Dedifferentiated amniotic fluid mesenchymal stem cell (primary cell): ENCODE results near the gene ACOT7.

Source experiments
- DNase-seq: peaks from one replicate; pipeline ENCODE4 v3.0.0-alpha.2; 2016; ENCODE audit errors: extremely low spot score

The ACOT7 gene

DNA sequence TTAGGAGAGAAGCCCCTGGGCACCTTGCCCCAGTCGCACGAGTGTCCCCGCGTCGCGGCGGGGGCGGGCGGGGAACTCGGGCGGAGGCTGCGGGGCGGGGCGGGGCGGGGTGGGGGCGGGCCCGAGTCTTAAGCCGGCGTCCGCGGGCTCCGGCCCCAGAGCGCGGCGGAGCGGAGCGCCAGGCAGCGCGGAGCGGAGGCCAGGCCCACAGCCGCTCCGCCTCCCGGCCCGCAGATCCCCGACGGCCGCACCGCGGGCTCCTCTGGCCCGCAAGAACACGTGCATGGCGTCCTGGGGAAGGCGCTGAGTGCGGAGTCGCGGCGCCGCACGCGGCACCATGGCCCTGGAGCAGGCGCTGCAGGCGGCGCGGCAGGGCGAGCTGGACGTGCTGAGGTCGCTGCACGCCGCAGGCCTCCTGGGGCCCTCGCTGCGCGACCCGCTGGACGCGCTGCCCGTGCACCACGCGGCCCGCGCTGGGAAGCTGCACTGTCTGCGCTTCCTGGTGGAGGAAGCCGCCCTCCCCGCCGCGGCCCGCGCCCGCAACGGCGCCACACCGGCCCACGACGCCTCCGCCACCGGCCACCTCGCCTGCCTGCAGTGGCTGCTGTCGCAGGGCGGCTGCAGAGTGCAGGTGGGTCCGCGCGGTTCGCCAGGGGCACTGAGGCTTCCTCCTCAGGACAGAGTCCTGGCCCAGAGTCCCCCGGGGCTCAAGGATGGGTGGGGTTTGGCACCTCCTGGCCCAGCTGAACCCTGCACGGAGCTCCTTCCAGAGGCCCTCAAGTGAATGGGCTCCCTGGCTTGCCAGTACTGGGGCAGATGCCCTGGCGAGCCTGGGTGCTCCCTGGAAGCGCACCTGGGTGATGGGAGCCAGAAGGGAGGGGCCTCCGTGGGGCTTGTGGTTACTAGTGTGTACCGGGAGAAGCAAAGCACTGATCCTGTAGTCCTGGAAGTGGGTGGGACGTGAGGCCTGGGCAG is 31.3 kb upstream of the ACOT7 start, which contains the start of gene ESPN:
Gene ESPN (plus strand): TSS at position 158 of the 975 bp plus-strand sequence. CDS start 180 bp downstream, at position 338.
- no peak for DNase-seq

DNA sequence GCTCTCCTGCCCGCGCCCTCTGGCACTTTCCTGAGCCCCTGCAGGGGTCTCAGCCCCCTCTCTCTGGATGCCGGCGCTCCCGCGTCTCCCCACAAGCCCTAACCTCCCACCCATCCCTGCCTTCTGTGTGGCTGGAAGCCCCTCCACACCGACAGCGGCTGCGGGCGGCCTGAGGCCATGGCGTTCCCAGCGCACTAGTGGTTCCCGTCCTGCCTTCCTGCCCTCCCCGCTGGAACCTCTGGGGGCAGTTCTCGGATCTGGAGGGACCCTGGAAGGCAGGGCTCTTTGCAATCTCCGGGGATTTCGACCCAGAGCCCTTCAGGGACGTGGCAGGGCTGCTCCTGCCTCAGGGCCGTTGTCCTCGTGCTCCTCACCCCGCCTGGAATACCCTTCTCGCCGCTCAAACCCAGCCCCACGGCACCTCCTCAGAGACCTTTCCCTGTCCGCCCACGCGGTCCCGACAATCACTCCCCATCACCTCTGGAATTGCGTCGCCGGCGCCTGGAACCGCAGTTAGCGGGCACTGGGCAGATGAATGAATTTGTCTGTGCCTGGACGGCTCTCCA is 30.5 kb upstream of the ACOT7 start:
- no peak for DNase-seq

DNA sequence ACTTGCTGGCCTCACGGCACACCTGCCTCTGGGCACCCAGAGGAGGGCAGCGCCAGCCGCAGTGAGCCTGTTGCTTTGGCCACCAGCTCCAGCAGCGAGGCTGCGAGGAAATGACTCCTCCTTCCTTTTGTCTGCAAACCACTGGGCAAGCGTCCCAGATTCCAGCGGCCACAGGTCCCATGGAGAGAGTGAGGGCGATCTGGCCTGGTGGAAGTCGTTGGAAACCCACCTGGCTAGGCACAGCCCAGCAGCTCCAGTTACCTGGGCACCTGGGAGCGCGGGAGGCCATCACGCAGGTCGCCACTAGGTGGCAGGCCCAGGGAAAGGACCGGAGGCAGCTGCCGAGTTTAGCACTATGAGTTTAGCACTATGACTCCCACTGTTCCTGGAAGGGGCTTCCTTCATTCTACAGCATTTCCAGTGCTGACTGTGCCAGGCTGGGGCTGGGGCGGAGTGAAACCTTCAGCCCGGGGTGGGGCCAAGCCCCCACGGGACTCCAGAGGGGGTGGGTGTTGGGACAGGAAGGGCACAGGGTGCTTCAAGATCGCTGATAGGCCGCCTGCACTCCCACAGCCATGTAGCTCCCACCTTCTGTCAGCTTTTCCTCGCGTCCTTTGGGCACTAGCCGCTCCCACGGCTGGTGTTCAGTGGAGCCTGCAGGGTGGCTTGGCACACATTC is 29.9 kb upstream of the ACOT7 start:
- no peak for DNase-seq

DNA sequence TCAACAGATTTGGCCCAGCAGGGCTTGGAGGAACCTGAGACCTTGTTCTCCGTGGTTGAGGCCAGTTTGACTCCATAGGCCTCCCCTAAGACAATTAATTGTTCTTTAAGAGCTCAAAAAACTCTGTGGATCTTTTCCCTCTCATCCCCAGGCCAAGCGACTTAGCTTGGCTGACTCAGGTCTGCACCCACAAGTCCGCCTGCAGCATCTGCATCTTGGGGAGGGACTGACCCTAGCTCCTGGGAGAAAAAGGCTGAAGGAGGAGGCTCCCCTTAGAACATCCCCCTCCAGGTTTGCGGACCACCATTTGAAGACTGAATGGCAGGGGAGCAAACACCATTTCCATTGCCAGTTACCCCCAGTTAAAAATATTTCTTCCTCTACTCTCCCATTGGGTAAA is 27.7 kb upstream of the ACOT7 start:
- no peak for DNase-seq

DNA sequence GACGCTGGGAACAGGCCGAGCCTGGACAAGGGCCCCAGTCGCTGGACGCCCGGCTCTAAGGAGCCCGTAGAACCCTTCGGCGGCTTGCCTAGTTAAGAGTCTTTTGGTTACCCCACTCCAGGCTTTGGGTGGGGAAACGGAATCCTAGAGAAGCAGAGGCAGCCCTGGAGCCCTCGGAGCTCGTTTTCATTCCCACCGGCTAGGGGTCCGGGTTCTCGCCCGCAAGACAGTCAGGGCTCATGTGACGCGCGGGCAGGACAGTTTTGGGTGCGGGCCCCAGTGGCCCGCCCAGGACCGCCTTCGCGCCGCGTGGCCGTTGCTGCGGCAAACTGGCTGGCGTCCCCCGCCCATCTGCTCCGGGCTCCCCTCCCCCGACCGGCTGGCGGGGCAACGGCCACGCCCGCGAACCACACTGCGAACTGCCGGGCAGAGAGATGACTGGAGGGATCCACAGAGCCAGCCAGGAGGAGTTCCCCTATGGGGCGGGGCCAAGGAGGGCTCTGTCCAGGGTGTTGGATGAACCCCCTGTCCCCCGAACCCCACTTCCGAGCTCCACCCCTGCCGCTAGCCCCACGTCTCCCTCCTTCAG is 27.0 kb upstream of the ACOT7 start:
- DNase-seq = no peak

DNA sequence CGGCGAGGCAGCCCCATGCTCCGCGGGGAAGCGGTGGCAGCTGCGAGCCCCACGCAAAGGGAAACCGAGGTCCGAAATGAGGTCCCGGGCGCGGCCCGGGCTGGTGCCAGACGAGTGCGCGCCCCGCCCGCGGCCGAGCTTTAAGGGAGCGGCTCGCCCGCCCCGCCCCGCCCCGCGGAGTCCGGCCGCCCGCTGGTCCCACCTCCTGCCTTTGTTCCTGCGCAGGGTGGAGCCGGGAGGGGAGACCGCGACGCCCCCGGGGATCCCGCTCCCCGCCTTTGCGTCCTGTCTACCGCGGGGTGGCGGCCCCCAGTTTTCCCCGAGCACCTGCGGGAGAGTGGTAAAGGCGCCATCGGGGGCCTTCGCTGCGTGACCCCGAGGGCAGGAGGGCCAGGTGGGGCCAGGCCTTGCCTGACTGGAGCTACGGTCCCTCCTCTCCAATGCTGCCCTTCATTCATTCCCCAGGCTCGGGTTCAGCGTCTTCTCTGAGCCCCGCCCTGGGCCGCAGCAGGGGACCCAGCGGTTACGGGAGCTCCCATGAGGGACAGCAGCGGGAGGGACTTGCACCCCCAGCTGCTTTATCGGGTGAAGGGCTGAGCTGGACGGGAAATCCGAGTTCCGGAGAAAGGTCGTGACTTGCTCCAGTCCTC is 26.4 kb upstream of the ACOT7 start, which contains the start of gene HES2:
Gene HES2 (minus strand): TSS at position 116 of the 650 bp plus-strand sequence. CDS start 99 bp downstream, at position 17.
- no peak for DNase-seq

DNA sequence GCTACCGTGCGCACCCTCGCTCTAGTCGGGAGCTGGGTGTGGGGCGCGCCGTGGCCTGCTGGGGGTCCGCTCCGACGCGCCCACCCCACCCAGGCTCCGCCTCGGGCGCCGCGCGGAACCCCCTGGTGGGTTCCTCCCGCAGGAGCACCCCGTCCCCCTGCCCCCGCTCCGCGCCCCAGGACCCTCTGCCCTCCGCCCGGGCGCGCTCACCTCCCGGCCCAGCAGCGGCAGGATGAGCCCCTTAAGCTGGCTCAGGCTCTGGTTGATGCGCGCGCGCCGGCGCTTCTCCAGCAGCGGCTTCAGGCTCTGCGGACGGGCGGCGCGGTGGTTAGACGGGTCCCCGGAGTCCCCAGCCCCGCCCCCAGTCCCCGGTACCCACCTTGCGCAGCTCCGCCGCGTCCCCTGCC is 25.8 kb upstream of the ACOT7 start:
- no peak for DNase-seq

DNA sequence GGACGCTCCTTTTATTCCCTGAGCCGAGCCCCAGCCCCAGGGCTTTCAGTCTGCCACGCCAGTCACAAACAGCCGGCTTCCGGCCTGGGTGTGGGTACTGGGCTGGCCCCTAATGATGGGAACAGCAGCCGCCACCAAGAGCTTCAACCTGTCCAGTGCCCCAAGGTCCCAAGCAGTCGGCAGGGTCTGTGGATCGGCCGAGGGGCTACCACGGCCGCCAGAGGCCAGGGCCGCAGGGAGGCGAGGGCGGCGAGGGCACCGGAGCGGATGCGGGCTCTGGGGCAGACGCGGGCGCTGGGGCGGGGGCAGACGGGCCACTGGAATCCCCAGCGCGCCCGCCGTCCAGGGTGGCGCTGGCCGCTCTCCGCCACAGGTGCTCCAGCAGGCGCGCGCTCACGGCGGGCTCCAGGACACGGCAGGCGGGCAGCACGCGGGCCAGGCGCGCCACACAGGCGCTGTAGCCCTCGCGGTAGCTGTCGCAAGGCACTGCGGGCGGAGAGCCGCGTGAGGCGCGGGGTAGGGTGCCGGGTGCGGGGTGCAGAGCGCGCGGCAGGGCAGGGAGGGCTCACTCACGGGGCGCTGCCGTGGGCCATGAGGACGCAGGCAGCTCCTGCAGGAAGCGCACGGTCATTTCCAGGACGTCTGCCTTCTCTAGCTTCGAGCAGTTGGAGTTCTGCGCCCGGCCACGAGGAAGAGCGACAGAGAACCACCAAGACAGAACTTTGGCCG is 25.3 kb upstream of the ACOT7 start:
- no peak for DNase-seq

DNA sequence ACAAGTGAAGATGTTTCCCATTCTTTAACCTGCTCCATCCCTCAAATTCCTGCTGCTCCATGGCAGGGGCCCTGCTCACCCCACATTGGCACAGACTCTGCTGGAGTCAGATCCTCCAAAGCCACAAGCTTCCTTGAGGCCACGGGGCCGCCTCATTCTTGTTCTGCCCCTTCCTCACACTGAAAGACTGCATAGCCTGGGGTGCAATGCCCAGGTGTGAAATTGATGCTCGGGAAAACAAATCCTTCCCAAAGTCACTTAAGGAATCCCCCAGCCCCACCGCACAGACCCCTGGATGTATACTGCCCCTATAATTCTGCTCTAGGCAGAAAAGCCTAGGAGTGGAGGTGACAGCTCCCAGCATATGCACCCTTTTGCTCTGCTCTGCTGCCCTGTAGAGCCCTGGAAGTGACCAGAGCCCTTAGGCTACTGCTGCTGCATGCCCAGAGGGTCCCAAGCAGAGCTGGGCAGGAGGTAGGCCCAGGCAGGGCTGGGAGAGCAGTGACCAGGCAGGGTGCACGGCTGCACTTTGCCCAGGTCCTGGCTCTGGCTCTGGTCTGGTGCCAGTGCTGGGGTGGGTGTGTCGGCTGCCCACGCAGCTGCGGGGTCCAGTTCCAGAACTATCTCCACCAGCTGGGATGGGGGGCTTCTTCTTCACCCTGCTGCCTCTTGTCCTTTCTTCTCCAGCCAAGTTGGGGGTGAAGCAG is 24.5 kb upstream of the ACOT7 start:
- DNase-seq = no peak

DNA sequence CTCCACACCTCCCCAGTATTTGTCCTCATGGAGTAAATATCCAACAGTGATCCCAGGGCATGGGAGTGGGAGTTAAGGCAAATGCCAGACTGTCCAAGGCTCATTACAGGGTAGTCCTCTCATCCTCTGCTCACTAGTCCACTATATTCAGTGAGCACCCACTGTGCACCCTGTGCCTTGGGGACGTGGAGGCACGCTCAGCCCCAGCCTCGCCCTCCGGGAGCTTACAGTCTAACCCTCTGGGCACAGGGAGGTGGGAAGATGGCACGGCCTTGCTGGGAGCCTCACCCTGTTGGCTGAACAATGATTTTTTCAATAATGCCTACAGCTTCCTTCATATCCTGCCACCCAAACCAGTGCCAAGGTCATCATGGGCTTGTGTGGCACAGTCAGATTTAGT is 23.3 kb upstream of the ACOT7 start:
- DNase-seq = no peak

DNA sequence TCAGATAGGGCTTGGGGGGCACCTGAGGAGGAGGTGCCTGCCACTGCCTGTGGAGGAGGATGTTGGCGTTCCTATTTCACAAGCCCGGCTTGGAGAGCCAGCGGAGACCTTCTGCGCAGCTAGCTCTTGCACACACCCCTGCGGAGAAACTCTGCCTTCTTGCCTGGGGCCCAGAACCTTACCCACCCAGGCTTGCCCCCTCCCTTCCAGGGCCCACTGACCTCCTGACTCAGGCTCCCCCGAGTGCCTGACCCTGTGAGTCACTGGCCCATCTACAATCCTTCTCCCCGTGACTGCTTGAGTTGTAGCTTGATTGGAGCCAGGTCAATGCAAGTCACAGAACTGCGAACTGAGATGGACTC is 22.7 kb upstream of the ACOT7 start:
- no peak for DNase-seq

DNA sequence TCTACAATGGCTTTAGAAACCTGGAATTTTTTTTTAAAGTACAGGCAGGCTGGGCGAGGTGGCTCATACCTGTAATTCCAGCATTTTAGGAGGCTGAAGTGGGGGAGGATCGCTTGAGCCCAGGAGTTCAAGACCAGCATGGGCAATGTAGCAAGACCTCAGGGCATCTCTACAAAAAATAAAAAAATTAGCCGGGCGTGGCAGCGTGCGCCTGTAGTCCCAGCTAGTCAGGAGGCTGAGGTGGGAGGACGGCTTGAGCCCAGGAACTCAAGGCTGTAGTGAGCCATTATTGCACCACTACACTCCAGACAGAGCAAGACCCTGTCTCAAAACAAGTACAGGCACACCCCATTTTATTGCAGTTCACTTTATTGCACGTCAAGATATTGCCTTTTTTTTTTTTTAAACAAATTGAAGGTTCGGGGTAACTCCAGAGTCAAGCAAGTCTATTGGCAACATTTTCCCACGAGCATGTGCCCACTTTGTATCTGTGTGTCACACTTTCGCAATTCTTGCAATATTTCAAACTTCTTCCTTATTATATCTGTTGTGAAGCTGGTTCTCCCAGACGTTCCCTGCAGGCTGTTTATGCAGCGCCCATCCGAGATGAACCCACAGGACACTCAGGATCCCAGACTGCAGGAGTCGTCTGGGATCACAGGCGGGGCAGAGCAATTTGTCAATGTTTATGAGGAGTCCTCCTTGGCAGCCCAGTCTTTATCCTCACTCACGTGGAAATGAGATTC is 21.5 kb upstream of the ACOT7 start:
- no peak for DNase-seq

DNA sequence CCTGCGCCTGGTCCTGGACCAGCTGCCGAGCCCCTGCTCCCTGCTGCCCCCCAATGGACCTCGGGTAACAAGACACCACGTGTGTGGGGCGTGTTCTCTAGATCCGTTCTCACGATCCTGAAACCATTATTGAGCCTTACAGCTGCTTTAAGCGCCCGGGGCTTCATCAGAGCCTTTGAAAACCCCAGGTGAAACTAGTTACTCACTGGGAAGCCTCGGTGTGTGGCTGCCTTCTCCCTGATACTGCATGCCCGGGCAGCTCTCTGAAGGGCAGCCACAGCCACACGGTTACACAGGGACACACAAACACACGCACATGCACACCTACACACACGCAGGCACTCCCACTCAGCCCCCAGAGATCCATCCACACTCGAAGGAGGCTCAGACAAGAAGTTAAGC is 20.9 kb upstream of the ACOT7 start:
- DNase-seq = no peak

DNA sequence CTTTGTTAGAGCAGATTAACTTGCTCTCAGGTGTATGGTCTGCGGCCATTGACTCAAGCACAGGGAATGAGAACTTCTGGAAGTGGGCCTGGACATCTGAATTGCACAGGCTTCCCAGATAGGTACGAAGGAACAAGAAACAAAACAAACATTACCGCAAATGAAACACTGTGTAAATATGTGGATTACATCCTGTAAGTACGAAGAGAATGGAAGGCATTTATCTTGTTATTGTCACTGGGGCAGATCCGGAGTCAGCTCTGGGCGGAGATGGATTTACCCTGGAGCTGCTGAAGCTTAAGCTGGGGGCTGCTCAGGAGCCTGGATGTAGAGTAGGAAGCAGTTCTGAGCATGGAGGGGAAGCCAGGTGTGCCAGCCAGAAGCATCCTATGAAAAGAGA is 19.3 kb upstream of the ACOT7 start:
- DNase-seq = no peak

DNA sequence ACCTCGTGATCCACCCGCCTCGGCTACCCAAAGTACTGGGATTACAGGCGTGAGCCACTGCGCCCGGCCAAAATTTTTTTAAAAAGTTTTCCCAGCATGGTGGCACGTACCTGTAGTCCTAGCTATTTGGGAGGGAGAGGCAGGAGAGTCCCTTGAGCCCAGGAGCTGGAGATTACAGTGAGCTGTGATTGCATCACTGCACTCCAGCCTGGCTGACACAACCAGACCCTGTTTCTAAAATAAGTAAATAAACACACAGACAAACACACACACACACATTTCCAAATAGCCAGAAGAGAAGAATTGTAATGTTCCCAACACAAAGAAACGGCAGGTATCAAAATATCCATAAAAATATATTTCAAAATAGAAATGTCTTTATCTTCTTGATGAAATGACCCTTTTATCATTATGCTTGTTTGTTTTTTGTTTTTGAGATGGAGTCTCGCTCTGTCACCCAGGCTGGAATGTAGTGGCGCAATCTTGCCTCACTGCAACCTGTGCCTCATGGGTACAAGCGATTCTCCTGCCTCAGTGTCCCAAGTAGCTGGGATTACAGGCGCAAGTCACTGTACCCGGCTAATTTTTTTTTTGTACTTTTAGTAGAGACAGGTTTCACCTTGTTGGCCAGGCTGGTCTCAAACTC is 16.8 kb upstream of the ACOT7 start:
- DNase-seq = no peak

DNA sequence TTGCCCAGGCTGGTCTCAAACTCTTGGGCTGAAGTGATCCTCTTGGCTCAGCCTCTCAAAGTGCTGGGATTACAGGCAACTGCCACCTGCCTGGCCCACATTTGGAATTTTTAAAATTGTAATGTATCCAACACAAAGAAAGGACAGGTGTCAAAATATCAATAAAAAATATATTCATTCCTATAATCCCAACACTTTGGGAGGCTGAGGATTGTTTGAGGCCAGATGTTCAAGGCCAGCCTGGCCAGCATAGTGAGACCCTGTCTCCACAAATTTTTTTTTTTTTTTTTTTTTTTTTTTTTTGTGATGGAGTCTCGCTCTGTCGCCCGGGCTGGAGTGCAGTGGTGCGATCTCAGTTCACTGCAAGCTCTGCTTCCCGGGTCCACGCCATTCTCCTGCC is 16.2 kb upstream of the ACOT7 start:
- no peak for DNase-seq

DNA sequence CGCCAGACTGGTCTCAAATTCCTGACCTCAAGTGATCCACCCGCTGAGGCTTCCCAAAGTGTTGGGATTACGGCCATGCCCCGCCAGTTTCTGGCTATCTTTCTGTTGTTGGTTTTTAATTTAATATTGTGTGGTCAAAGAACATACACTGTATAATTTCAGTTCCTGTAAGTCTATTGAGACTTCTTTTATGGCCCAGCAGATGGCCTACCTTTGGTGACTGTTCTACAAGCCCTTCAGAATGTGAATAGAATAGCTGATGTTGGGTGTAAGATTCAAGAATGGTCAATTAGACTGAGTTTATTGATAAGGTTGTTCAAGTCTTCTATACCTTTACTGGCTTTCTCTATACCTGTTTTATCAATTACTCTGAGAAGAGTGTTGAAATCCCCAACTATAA is 15.5 kb upstream of the ACOT7 start:
- no peak for DNase-seq

DNA sequence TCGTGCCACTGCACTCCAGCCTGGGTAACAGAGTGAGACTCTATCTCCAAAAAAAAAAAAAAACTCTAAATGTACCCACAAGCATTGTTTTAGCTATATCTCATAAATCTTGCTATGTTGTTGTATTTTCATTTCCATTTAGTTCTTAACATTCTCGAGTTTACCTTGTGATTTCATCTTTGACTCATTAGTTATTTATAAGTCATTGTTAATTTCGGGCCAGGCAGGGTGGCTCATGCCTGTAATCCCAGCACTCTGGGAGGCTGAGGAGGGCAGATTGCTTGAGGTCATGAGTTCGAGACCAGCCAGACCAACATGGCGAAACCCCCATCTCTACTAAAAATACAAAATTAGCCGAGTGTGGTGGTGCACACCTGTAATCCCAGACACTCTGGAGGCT is 14.5 kb upstream of the ACOT7 start:
- no peak for DNase-seq

DNA sequence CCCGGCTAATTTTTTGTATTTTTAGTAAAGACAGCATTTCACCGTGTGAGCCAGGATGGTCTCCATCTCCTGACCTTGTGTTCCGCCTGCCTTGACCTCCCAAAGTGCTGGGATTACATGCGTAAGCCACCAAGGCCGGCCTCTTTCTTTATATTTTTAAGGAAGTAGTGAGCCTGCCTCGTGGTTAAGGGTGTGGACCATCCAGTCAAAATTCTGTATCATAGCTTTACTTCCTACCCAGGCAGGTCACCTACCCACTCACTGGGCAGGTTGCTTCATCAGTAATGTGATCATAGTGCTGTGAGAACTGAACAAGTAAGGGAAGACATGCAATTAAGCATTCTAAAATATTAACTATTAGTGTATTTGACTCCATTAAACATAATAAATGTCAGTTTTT is 8.1 kb upstream of the ACOT7 start:
- DNase-seq = no peak
